ENCODE data around the gene SP2. TPM values are rescaled to one million over a fixed set of nuclear protein-coding genes. Genes with fewer than 3 reads are reported as not detected.

The SP2 gene
- total RNA-seq (10 to 100 TPM; 39.6 to 39.9 TPM), polyA plus RNA-seq (10 to 100 TPM in 1 of 2 donors, 1 to 10 TPM in 1; 3.0 to 17.1 TPM)

GRCh38 chr17:47895856-47896671 is at the start of gene SP2:
Gene SP2, plus strand, starts transcription at chr17:47896236. Its CDS starts 51 bp downstream, at chr17:47896287.
- POLR2A ChIA-PET (ENCODE audit: partially characterized antibody) = interaction anchor here (0.6 to 7.5 kb wide), 39 partner anchors 9 to 1012 kb away, joined by 3 to 271 read pairs (median 4); partner anchors contain the start of genes CDK5RAP3, KPNB1, LRRC46 and MRPL10
- H3K9me3 Mint-ChIP-seq = peaks cover 0 to 2% (median 0%) of the 10 kb centered on the region in 8 donors
- H3K4me1 Mint-ChIP-seq = peaks cover 27 to 58% (median 39%) of the 10 kb centered on the region in 4 donors

DNA sequence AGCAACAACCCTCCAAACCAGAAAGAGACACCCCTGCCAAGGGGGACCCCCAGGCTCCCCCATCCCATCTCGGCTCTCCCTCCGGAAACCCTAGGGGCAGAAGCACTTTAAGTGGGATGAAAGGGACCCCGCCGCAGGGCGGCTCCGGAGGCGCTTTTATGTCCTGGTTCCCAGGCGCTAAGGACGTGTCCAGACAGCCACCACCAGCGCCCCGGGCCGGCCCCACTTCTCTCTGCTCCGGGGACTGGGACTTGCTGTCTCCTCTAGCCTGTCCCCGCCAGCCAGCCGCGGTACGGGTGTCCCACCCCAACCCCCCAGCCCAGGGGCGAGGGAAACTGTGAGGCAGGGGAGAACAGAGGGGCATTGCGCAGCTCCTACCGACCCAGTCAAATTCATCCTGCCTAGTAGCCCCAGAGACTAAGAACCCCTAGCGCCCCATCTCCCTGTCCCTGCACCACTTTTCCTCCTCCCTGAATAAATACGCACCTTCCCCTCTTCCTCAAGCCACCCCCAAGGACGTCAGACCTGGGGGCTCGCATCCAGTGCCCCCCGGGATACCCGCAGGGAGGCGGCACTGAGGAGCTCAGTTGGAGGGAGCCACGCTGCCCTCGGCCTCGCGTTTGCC is 49.2 kb upstream of the SP2 start:
- peaks cover 38% of the 10 kb centered on the region for H3K4me1 ChIP-seq (ENCODE audit: insufficient read depth, low read length)
- DNase-seq = no peak
- H3K27ac ChIP-seq (ENCODE audit: low read depth, low read length) = no peak overlapping the region
- Mint-ChIP-seq H3K27me3 (peaks cover 37 to 55% of the 10 kb centered on the region in 2 donors), H3K9me3 (no peaks in the 10 kb centered on the region), H3K4me1 (peaks cover 14 to 45% (median 22%) of the 10 kb centered on the region in 4 donors), H3K36me3 (no peaks in the 10 kb centered on the region), H3K27ac (no peak overlapping the region), H3K4me3 (peak overlapping the region in 1 of 8 donors; percentile 52)
- ChIA-PET CTCF (ENCODE audit: partially characterized antibody) (interaction anchor here (0.8 to 20.5 kb wide), 3 partner anchors 9 to 41 kb away, joined by 3 to 562 read pairs (median 5); partner anchors contain the start of gene SP2), POLR2A (ENCODE audit: partially characterized antibody) (interaction anchor here (0.8 to 18.7 kb wide), 3 partner anchors 38 to 124 kb away, joined by 3 to 271 read pairs (median 7); partner anchors contain the start of genes CDK5RAP3 and SP2)
- H3K4me3 ChIP-seq (ENCODE audit: low read length in 2 of 2) = no peak overlapping the region
- intact Hi-C loops (cut with micrococcal nuclease) = no loop called here
- peaks cover 59% of the 10 kb centered on the region for H3K27me3 ChIP-seq (ENCODE audit: insufficient read depth, low read length)
- no peaks in the 10 kb centered on the region for H3K36me3 ChIP-seq (ENCODE audit: insufficient read depth, low read length)
- no peaks in the 10 kb centered on the region for H3K9me3 ChIP-seq (ENCODE audit: control insufficient read depth in 1 of 2, low read length in 2 of 2)

More at GRCh38 chr17:47895856-47896671, at the start of gene SP2:
- Histone ChIP-seq H3K27ac (ENCODE audit: low read depth, low read length) (peak within 1 kb of the TSS; percentile 97), H3K27me3 (ENCODE audit: insufficient read depth, low read length) (no peaks in the 10 kb centered on the region), H3K36me3 (ENCODE audit: insufficient read depth, low read length) (peaks cover 8% of the 10 kb centered on the region), H3K4me3 (ENCODE audit: low read length in 2 of 2) (peak within 1 kb of the TSS; percentile 92 to 96), H3K4me1 (ENCODE audit: insufficient read depth, low read length) (peaks cover 42% of the 10 kb centered on the region), H3K9me3 (ENCODE audit: control insufficient read depth in 1 of 2, low read length in 2 of 2) (no peaks in the 10 kb centered on the region)
- Mint-ChIP-seq H3K27me3 (no peaks in the 10 kb centered on the region), H3K36me3 (peaks cover 12 to 29% of the 10 kb centered on the region in 2 donors), H3K4me3 (peak within 1 kb of the TSS; percentile 94 to 100 (median 99)), H3K27ac (peak within 1 kb of the TSS; percentile 96 to 100 (median 100))
- intact Hi-C loops (cut with micrococcal nuclease) = loop anchor here (1.0 kb wide), 6 partner anchors 45 to 246 kb away; partner anchors contain the start of genes LRRC46, MRPL10, NFE2L1 and PNPO
- CTCF ChIA-PET (ENCODE audit: partially characterized antibody) = interaction anchor here (0.8 to 17.6 kb wide), 7 partner anchors 35 to 76 kb away, joined by 3 to 562 read pairs (median 3); partner anchors contain the start of genes CDK5RAP3, OSBPL7, SCRN2 and SP6
- peak; percentile 100 for DNase-seq

DNA sequence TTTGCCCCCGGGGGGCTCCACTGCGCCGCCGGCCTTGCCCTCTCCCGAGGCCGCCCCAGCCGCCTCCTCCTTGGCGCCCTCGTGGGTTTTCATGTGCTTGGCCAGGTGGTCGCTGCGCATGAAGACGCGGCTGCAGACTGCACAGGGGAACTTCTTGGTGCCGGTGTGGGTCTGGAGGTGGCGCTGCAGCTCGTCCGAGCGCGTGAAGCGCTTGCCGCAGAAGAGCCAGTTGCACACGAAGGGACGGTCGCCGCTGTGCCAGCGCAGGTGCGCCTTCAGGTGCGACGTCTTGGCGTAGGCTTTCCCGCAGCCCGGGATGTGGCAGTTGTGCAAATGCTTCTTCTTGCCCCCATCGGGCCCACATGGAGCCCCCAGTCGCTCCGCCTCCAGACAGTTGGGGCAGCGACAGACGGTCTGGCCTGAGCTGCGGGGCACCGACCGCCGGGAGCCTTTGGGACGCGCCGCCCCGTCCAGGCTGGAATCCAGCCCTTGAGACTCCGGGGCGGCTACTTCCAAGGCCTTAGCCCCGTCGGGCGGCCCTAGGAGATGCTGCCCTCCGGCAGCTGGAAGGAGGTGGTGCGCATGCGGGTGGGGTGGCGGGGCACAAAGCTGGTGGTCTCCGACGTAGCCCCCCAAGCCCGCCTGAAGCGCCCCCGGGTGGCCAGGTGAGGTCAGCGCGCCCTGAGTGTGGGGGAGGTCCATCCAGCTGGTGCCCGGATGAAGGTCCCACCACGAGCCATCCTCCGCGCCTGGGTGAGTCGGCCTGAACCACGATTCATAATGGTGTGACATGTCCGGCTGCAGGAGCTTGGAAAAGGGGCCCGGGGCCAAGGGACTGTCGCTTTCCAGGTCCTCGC is 48.5 kb upstream of the SP2 start:
- H3K4me1 Mint-ChIP-seq = peaks cover 17 to 45% (median 24%) of the 10 kb centered on the region in 4 donors
- POLR2A ChIA-PET (ENCODE audit: partially characterized antibody) = interaction anchor here (0.8 to 18.7 kb wide), 3 partner anchors 37 to 123 kb away, joined by 3 to 271 read pairs (median 7); partner anchors contain the start of genes CDK5RAP3 and SP2
- no peaks in the 10 kb centered on the region for H3K36me3 Mint-ChIP-seq
- no peaks in the 10 kb centered on the region for H3K9me3 Mint-ChIP-seq
- Histone ChIP-seq H3K4me3 (ENCODE audit: low read length in 2 of 2) (no peak overlapping the region), H3K9me3 (ENCODE audit: control insufficient read depth in 1 of 2, low read length in 2 of 2) (no peaks in the 10 kb centered on the region), H3K36me3 (ENCODE audit: insufficient read depth, low read length) (no peaks in the 10 kb centered on the region), H3K27ac (ENCODE audit: low read depth, low read length) (no peak overlapping the region), H3K4me1 (ENCODE audit: insufficient read depth, low read length) (peaks cover 41% of the 10 kb centered on the region), H3K27me3 (ENCODE audit: insufficient read depth, low read length) (peaks cover 67% of the 10 kb centered on the region)
- CTCF ChIA-PET (ENCODE audit: partially characterized antibody) = interaction anchor here (0.6 to 20.5 kb wide), 4 partner anchors 15 to 939 kb away, joined by 3 to 562 read pairs (median 4); partner anchors contain the start of gene SP2
- intact Hi-C loops (cut with micrococcal nuclease) = no loop called here
- peak overlapping the region in 2 of 8 donors; percentile 27 to 39 for H3K4me3 Mint-ChIP-seq
- peaks cover 43 to 62% of the 10 kb centered on the region in 2 donors for H3K27me3 Mint-ChIP-seq
- H3K27ac Mint-ChIP-seq = no peak overlapping the region
- peak in 3 of 5 donors; percentile 22 to 39 (median 35) for DNase-seq

DNA sequence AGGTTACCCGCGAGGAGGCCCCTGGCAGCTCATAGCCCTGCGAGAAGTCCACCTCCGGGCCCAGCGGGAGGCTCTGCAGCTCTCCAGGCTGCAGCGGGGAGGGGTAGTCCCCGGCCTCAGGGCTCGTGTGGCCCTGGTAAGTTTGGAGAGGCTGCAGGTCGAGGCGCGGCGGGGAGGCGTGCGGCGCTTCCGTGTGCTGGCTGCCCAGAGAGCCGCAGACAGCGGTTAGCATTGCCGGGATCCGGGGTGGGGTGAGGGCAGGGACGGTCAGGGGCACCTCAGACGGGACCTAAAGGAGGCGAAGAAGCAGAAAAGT is 47.9 kb upstream of the SP2 start:
- H3K27me3 ChIP-seq (ENCODE audit: insufficient read depth, low read length) = peaks cover 72% of the 10 kb centered on the region
- H3K4me1 ChIP-seq (ENCODE audit: insufficient read depth, low read length) = peaks cover 40% of the 10 kb centered on the region
- no peaks in the 10 kb centered on the region for H3K9me3 ChIP-seq (ENCODE audit: control insufficient read depth in 1 of 2, low read length in 2 of 2)
- H3K4me1 Mint-ChIP-seq = peaks cover 14 to 40% (median 19%) of the 10 kb centered on the region in 4 donors
- H3K36me3 Mint-ChIP-seq = no peaks in the 10 kb centered on the region
- no peak overlapping the region for H3K4me3 Mint-ChIP-seq
- intact Hi-C loops (cut with micrococcal nuclease) = no loop called here
- no peaks in the 10 kb centered on the region for H3K36me3 ChIP-seq (ENCODE audit: insufficient read depth, low read length)
- no peaks in the 10 kb centered on the region for H3K9me3 Mint-ChIP-seq
- no peak overlapping the region for H3K27ac ChIP-seq (ENCODE audit: low read depth, low read length)
- DNase-seq = no peak
- POLR2A ChIA-PET (ENCODE audit: partially characterized antibody) = interaction anchor here (2.1 to 18.7 kb wide), 2 partner anchors 37 to 44 kb away, joined by 7 to 271 read pairs; partner anchors contain the start of gene SP2
- H3K27ac Mint-ChIP-seq = no peak overlapping the region
- no peak overlapping the region for H3K4me3 ChIP-seq (ENCODE audit: low read length in 2 of 2)
- CTCF ChIA-PET (ENCODE audit: partially characterized antibody) = interaction anchor here (0.6 to 20.5 kb wide), 4 partner anchors 7 to 939 kb away, joined by 3 to 562 read pairs (median 9); partner anchors contain the start of genes SCRN2 and SP2
- peaks cover 47 to 61% of the 10 kb centered on the region in 2 donors for H3K27me3 Mint-ChIP-seq

DNA sequence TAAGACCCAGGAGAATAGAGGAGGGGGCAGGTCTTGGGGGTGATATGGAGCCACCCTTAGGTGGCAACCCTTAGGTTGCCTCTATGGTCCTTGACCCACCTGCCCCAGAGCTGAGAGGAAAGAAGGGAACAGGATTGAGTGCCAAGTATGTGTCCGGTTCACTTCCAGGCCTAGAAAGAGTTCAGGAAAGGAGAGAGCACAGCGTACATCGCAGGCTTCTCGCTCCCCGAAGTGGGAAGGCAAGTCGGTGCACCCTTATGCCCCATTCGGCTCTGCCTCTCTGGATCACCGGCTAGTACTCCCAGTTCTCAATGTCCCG is 45.7 kb upstream of the SP2 start:
- no peak for DNase-seq
- peak overlapping the region; percentile 5 to 77 (median 60) for H3K4me3 Mint-ChIP-seq
- Histone ChIP-seq H3K36me3 (ENCODE audit: insufficient read depth, low read length) (no peaks in the 10 kb centered on the region), H3K4me1 (ENCODE audit: insufficient read depth, low read length) (peaks cover 37% of the 10 kb centered on the region), H3K9me3 (ENCODE audit: control insufficient read depth in 1 of 2, low read length in 2 of 2) (no peaks in the 10 kb centered on the region), H3K27me3 (ENCODE audit: insufficient read depth, low read length) (peaks cover 68% of the 10 kb centered on the region), H3K27ac (ENCODE audit: low read depth, low read length) (no peak overlapping the region), H3K4me3 (ENCODE audit: low read length in 2 of 2) (no peak overlapping the region)
- peaks cover 58 to 75% of the 10 kb centered on the region in 2 donors for H3K27me3 Mint-ChIP-seq
- H3K4me1 Mint-ChIP-seq = peaks cover 13 to 38% (median 18%) of the 10 kb centered on the region in 4 donors
- no peak overlapping the region for H3K27ac Mint-ChIP-seq
- no peaks in the 10 kb centered on the region for H3K36me3 Mint-ChIP-seq
- intact Hi-C loops (cut with micrococcal nuclease) = no loop called here
- CTCF ChIA-PET (ENCODE audit: partially characterized antibody) = interaction anchor here (1.2 to 20.5 kb wide), 4 partner anchors 10 to 120 kb away, joined by 3 to 562 read pairs (median 8); partner anchors contain the start of genes CDK5RAP3, SCRN2 and SP2
- POLR2A ChIA-PET (ENCODE audit: partially characterized antibody) = interaction anchor here (1.0 to 18.7 kb wide), 3 partner anchors 7 to 42 kb away, joined by 3 to 271 read pairs (median 4); partner anchors contain the start of genes LRRC46, MRPL10 and SP2
- no peaks in the 10 kb centered on the region for H3K9me3 Mint-ChIP-seq

Measured in CD4-positive, alpha-beta memory T cell (primary cell).